H9 (cell line): ENCODE data around the gene DGKE. TPM values are rescaled to one million over a fixed set of nuclear protein-coding genes. Genes with fewer than 3 reads are reported as not detected.

Experiments
- DNase-seq: peaks from one replicate; pipeline ENCODE4 v3.0.0-alpha.2; 2017
- H2AFZ ChIP-seq: one replicate; pipeline ENCODE4 v1.6.1; 2013; ENCODE audit warnings: mild to moderate bottlenecking, low read length, control low read depth, moderate library complexity
- H2AK5ac ChIP-seq: 2 replicates; pipeline ENCODE4 v1.6.1; 2013; ENCODE audit warnings: low read length, control low read depth, mixed read lengths; ENCODE audit not compliant: insufficient read length
- H2BK120ac ChIP-seq: one replicate; pipeline ENCODE4 v1.6.1; 2013; ENCODE audit warnings: low read depth, mild to moderate bottlenecking, low read length, control low read depth, inconsistent platforms; ENCODE audit not compliant: poor library complexity, severe bottlenecking
- H2BK12ac ChIP-seq: 2 replicates; pipeline ENCODE4 v1.6.1; 2013; ENCODE audit warnings: low read length, control low read depth, mixed read lengths, low read depth; ENCODE audit not compliant: insufficient read length
- H2BK15ac ChIP-seq: 2 replicates; pipeline ENCODE4 v1.6.1; 2013; ENCODE audit warnings: low read depth, low read length, control low read depth
- H2BK20ac ChIP-seq: one replicate; pipeline ENCODE4 v1.6.1; 2013; ENCODE audit warnings: low read depth, mild to moderate bottlenecking, low read length, control low read depth, inconsistent platforms; ENCODE audit not compliant: poor library complexity, severe bottlenecking
- H2BK5ac ChIP-seq: 2 replicates; pipeline ENCODE4 v1.6.1; 2013; ENCODE audit warnings: low read length, control low read depth, mixed read lengths; ENCODE audit not compliant: insufficient read length
- H3K14ac ChIP-seq: 2 replicates; pipeline ENCODE4 v1.6.1; 2013; ENCODE audit warnings: low read length, control low read depth; ENCODE audit not compliant: insufficient read depth
- H3K18ac ChIP-seq: 2 replicates; pipeline ENCODE4 v1.6.1; 2013; ENCODE audit warnings: low read depth, mild to moderate bottlenecking, mixed read lengths, low read length, control low read depth; ENCODE audit not compliant: insufficient read length
- H3K23ac ChIP-seq: 2 replicates; pipeline ENCODE4 v1.6.1; 2013; ENCODE audit warnings: low read length, control low read depth, mixed read lengths, low read depth; ENCODE audit not compliant: insufficient read length
- H3K23me2 ChIP-seq: 2 replicates; pipeline ENCODE4 v1.6.1; 2013; ENCODE audit warnings: low read depth, mild to moderate bottlenecking, mixed read lengths, low read length, control low read depth; ENCODE audit not compliant: insufficient read length, poor library complexity, severe bottlenecking
- H3K27ac ChIP-seq: 2 replicates; pipeline ENCODE4 v1.5.1; 2013; ENCODE audit warnings: low read length, control low read depth, mixed read lengths, low read depth; ENCODE audit not compliant: insufficient read length
- H3K27me3 ChIP-seq: 2 replicates; pipeline ENCODE4 v1.6.1; 2013; ENCODE audit warnings: low read length, control low read depth, inconsistent platforms; ENCODE audit not compliant: insufficient read depth
- H3K4ac ChIP-seq: 2 replicates; pipeline ENCODE4 v1.6.1; 2013; ENCODE audit warnings: low read depth, mild to moderate bottlenecking, control low read depth, inconsistent platforms, low read length, moderate library complexity
- H3K4me1 ChIP-seq: 2 replicates; pipeline ENCODE4 v1.6.1; 2013; ENCODE audit warnings: low read length, control low read depth, inconsistent platforms; ENCODE audit not compliant: insufficient read depth
- H3K4me2 ChIP-seq: 2 replicates; pipeline ENCODE4 v1.6.1; 2013; ENCODE audit warnings: low read length, control low read depth, mixed read lengths; ENCODE audit not compliant: insufficient read length, insufficient read depth
- H3K56ac ChIP-seq: 2 replicates; pipeline ENCODE4 v1.6.1; 2013; ENCODE audit warnings: low read depth, mild to moderate bottlenecking, mixed read lengths, low read length, control low read depth; ENCODE audit not compliant: insufficient read length
- H3K79me1 ChIP-seq: 2 replicates; pipeline ENCODE4 v1.6.1; 2013; ENCODE audit warnings: low read depth, mild to moderate bottlenecking, moderate library complexity, low read length, control low read depth, inconsistent platforms; ENCODE audit not compliant: insufficient read depth, poor library complexity, severe bottlenecking
- H3K79me2 ChIP-seq: 2 replicates; pipeline ENCODE4 v1.6.1; 2013; ENCODE audit warnings: low read length, control low read depth, inconsistent platforms; ENCODE audit not compliant: insufficient read depth
- H3K9ac ChIP-seq: 2 replicates; pipeline ENCODE4 v1.6.1; 2013; ENCODE audit warnings: low read length, control low read depth, mixed read lengths; ENCODE audit not compliant: insufficient read length; ENCODE audit errors: extremely low read depth
- H3K9me3 ChIP-seq: one replicate; pipeline ENCODE4 v1.6.1; 2013; ENCODE audit warnings: low read depth, low read length, inconsistent platforms; ENCODE audit not compliant: control insufficient read depth
- H3T11ph ChIP-seq: one replicate; pipeline ENCODE4 v1.6.1; 2013; ENCODE audit warnings: mild to moderate bottlenecking, low read length, control low read depth, inconsistent platforms
- H4K20me1 ChIP-seq: one replicate; pipeline ENCODE4 v1.6.1; 2013; ENCODE audit not compliant: control insufficient read depth, insufficient read length, insufficient read depth
- H4K5ac ChIP-seq: 2 replicates; pipeline ENCODE4 v1.6.1; 2013; ENCODE audit warnings: low read depth, mild to moderate bottlenecking, mixed read lengths, low read length, control low read depth; ENCODE audit not compliant: insufficient read length
- H4K8ac ChIP-seq: replicated peaks from 2 replicates; pipeline ENCODE4 v1.6.1; 2013; ENCODE audit warnings: low read length, control low read depth, mixed read lengths, low read depth; ENCODE audit not compliant: insufficient read length
- H4K91ac ChIP-seq: 2 replicates; pipeline ENCODE4 v1.6.1; 2013; ENCODE audit warnings: low read depth, mild to moderate bottlenecking, moderate library complexity, mixed read lengths, low read length, control low read depth; ENCODE audit not compliant: insufficient read length
- H3K27ac Mint-ChIP-seq, 3 experiments: 2 replicates in 2 of 3; 3 replicates in 1 of 3; pipeline ENCODE4 v1.8.0; 2020 to 2021; ENCODE audit warnings: mixed read lengths in 3 of 3, mild to moderate bottlenecking in 1 of 3, moderate library complexity in 1 of 3
- H3K27me3 Mint-ChIP-seq: 2 replicates; pipeline ENCODE4 v1.8.0; 2021; ENCODE audit warnings: low read depth, mild to moderate bottlenecking, moderate library complexity, mixed read lengths
- H3K36me3 Mint-ChIP-seq, 3 experiments: 2 replicates in 2 of 3; 3 replicates in 1 of 3; pipeline ENCODE4 v1.8.0; 2020 to 2021; ENCODE audit warnings: low read depth in 3 of 3, mixed read lengths in 3 of 3; ENCODE audit not compliant: insufficient read depth in 1 of 3
- H3K4me1 Mint-ChIP-seq, 2 experiments: 2 replicates each; pipeline ENCODE4 v1.8.0; 2020; ENCODE audit warnings: mixed read lengths in 2 of 2
- H3K4me3 Mint-ChIP-seq, 2 experiments: 2 replicates in 1 of 2; 3 replicates in 1 of 2; pipeline ENCODE4 v1.8.0; 2020 to 2021; ENCODE audit warnings: mild to moderate bottlenecking in 2 of 2, mixed read lengths in 2 of 2, moderate library complexity in 1 of 2
- H3K9me3 Mint-ChIP-seq, 2 experiments: 2 replicates in 1 of 2; 3 replicates in 1 of 2; pipeline ENCODE4 v1.8.0; 2020; ENCODE audit warnings: mild to moderate bottlenecking in 2 of 2, mixed read lengths in 2 of 2, moderate library complexity in 1 of 2
- CTCF ChIP-seq: fragments of 200-600 bp; sonication (generic); conservative IDR thresholded peaks from 3 replicates; pipeline ENCODE4 v1.8.0; 2021; ENCODE audit warnings: antibody characterized with exemption, mild to moderate bottlenecking
- WGBS: extraction: QIAGEN DNeasy Blood & Tissue Kit; methylation state at CpG from one replicate; pipeline ENCODE4 v1.1.7; 2013; ENCODE audit warnings: missing lambda C conversion rate, low lambda C conversion rate, mixed read lengths; ENCODE audit not compliant: insufficient read length; ENCODE audit errors: extremely low coverage; 5-methylcytosine and 5-hydroxymethylcytosine counted together
- total RNA-seq: library from RNA; stranded (reverse); gene quantifications from 2 replicates; pipeline ENCODE4 v1.2.1, GENCODE V29; 2021

DGKE gene
- total RNA-seq, 1 experiment from 2014 or later = 4.9 TPM

- Mint-ChIP-seq H3K4me1 (peaks cover 0 to 8% of the 10 kb centered on the region in 2 experiments; a peak in 3 of 4 replicates), H3K27ac (no peak overlapping the region), H3K9me3 (no peaks in the 10 kb centered on the region), H3K27me3 (no peaks in the 10 kb centered on the region; the same call in none of the 2 replicates), H3K4me3 (no peak overlapping the region), H3K36me3 (no peaks in the 10 kb centered on the region)
- Histone ChIP-seq H4K5ac (no peak overlapping the region), H2AFZ (no peak overlapping the region), H2BK5ac (no peak overlapping the region), H4K91ac (no peak overlapping the region), H3K27ac (no peak overlapping the region), H2BK15ac (no peak overlapping the region), H2BK120ac (no peak overlapping the region), H3K79me1 (no peaks in the 10 kb centered on the region), H3K14ac (no peak overlapping the region), H4K20me1 (no peaks in the 10 kb centered on the region), H3K79me2 (no peaks in the 10 kb centered on the region), H3K4me2 (no peak overlapping the region), H3K4me1 (no peaks in the 10 kb centered on the region), H3K9me3 (no peaks in the 10 kb centered on the region), H3K9ac (no peak overlapping the region), H2AK5ac (no peak overlapping the region), H3K56ac (no peak overlapping the region), H3T11ph (no peak overlapping the region), H3K23ac (no peak overlapping the region), H4K8ac (no peak overlapping the region), H3K27me3 (no peaks in the 10 kb centered on the region), H3K23me2 (no peaks in the 10 kb centered on the region), H3K4ac (no peak overlapping the region), H3K18ac (no peak overlapping the region), H2BK12ac (no peak overlapping the region), H2BK20ac (no peak overlapping the region)
- WGBS = no CpG with 5 or more reads among the region's 7 CpGs
- DNase-seq = no peak
- no peak for TF ChIP-seq CTCF
Observed at GRCh38 chr17:56812901-56813388, 21.0 kb upstream of the DGKE start.
